ENCODE results near the gene TSC2. TPM values are rescaled to one million over a fixed set of nuclear protein-coding genes. Genes with fewer than 3 reads are reported as not detected.
A peak's percentile ranks its signal among the peaks of the same experiment; 100 is the strongest.
"Not testable (repeated sequence)": the region's sequence is repeated elsewhere in the genome, so short reads cannot be mapped to it uniquely, and the experiment has no call there.

The TSC2 gene
- total and polyA plus RNA-seq, 9 of the 15 experiments (the other 6 are each of a cell fraction or from before 2014, with no cell fraction given), result 1.3 to 68.1 (median 16.6) TPM

GRCh38 chr16:2127630-2128280 is 80.0 kb downstream of the TSC2 start:
- intact Hi-C loops (cut with micrococcal nuclease); H3K9ac ChIP-seq (ENCODE audit: insufficient read depth in 1 of 2, low read depth in 2 of 2, low read length in 2 of 2); in situ Hi-C loops (cut with MboI); CTCF ChIA-PET (ENCODE audit: low intra/inter-chr PET ratio); BruUV-seq (replicated peaks); H3K4me3 ChIP-seq; H2AFZ ChIP-seq (ENCODE audit: low read depth, low read length); H3K9me1 ChIP-seq (ENCODE audit: control insufficient read depth, insufficient read depth, low read length); H3K27ac ChIP-seq (ENCODE audit: extremely low read depth, low read depth, low read length); H3K9me3 ChIP-seq (replicated peaks; ENCODE audit: control insufficient read depth, insufficient read depth, low read depth, low read length); POLR2A ChIA-PET; H3K27me3 ChIP-seq (ENCODE audit: control insufficient read depth in 2 of 2, insufficient read depth in 2 of 2, low read length in 2 of 2); H4K20me1 ChIP-seq (replicated peaks; ENCODE audit: control insufficient read depth, insufficient read depth, low read length); H3K36me3 ChIP-seq (ENCODE audit: control insufficient read depth, insufficient read depth, low read length): not testable (repeated sequence)
- Histone ChIP-seq H3K79me2 (ENCODE audit: control insufficient read depth, insufficient read depth, low read length) (peaks cover 15% of the 10 kb centered on the region), H3K4me1 (replicated peaks in 1 of 2; ENCODE audit: control insufficient read depth in 2 of 2, insufficient read depth in 2 of 2, low read length in 2 of 2) (peaks cover 0 to 49% of the 10 kb centered on the region in 2 experiments; a peak in 4 of 5 replicates), H3K4me2 (ENCODE audit: insufficient read depth, low read length) (0 out of 2 replicates have a peak overlapping the region, but pooled peaks have one; percentile 21)
- FAIRE-seq (peak; percentile 59), DNase-seq (ENCODE audit: extremely low read depth in 1 of 4, low spot score in 3 of 4) (peak in 1 of 4 experiments; percentile 32), ATAC-seq (peak; percentile 25)
- 10% methylated on average over 3 of the region's 3 CpGs for WGBS (ENCODE audit: insufficient coverage, low coverage, missing lambda C conversion rate)
- TF ChIP-seq BCOR (IDR thresholded peaks at IDR 0.05), result peak; percentile 70
- 0 out of 4 replicates have a peak, but pooled peaks of 1 of the 2 experiments have one; percentile 13 for TF ChIP-seq MAZ (CRISPR knock-in tag; conservative IDR thresholded peaks at IDR 0.05 in 1 of 2, IDR thresholded peaks at IDR 0.05 in 1 of 2)
- TF ChIP-seq KDM1A (IDR thresholded peaks at IDR 0.05), result peak in 1 of 2 experiments; percentile 65; a peak in 1 of 4 replicates
- peak; percentile 70 for TF ChIP-seq ESRRA (IDR thresholded peaks at IDR 0.05; ENCODE audit: borderline replicate concordance, low read depth)
- TF ChIP-seq SP1 (CRISPR knock-in tag; IDR thresholded peaks at IDR 0.05), result 0 out of 2 replicates have a peak, but pooled peaks have one; percentile 13

DNA sequence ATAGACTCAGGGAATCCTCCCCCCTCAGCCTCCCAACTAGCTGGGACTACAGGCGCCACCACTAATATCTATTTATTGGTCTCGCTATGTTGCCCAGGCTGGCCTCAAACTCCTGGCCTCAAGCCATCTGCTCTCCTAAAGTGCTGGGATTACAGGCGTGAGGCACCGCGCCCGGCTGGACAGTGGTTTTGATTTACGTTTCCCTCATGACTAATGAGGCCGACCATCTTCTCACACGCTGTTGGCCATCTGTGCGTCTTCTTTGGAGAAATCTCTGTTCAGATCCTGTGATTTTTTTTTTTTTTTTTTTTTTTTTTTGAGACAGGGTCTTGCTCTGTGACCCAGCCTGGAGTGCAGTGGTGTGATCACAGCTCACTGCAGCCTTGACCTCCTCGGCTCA is 81.5 kb downstream of the TSC2 start:
- H3K9ac ChIP-seq (ENCODE audit: insufficient read depth in 1 of 2, low read depth in 2 of 2, low read length in 2 of 2); intact Hi-C loops (cut with micrococcal nuclease); H3K27me3 ChIP-seq (ENCODE audit: control insufficient read depth in 2 of 2, insufficient read depth in 2 of 2, low read length in 2 of 2); H2AFZ ChIP-seq (ENCODE audit: low read depth, low read length); H3K4me2 ChIP-seq (ENCODE audit: insufficient read depth, low read length); H4K20me1 ChIP-seq (replicated peaks; ENCODE audit: control insufficient read depth, insufficient read depth, low read length); CTCF ChIA-PET (ENCODE audit: low intra/inter-chr PET ratio); H3K27ac ChIP-seq (ENCODE audit: extremely low read depth, low read depth, low read length); in situ Hi-C loops (cut with MboI); DNase-seq (ENCODE audit: extremely low read depth in 1 of 4, low spot score in 3 of 4); H3K4me3 ChIP-seq; POLR2A ChIA-PET; H3K9me1 ChIP-seq (ENCODE audit: control insufficient read depth, insufficient read depth, low read length); H3K9me3 ChIP-seq (replicated peaks; ENCODE audit: control insufficient read depth, insufficient read depth, low read depth, low read length); BruUV-seq (replicated peaks); H3K36me3 ChIP-seq (ENCODE audit: control insufficient read depth, insufficient read depth, low read length): not testable (repeated sequence)
- ATAC-seq, result peak; percentile 9
- WGBS (ENCODE audit: insufficient coverage, low coverage, missing lambda C conversion rate), result 12% methylated on average over 4 of the region's 11 CpGs
- H3K4me1 ChIP-seq (replicated peaks in 1 of 2; ENCODE audit: control insufficient read depth in 2 of 2, insufficient read depth in 2 of 2, low read length in 2 of 2), result peaks cover 0 to 48% of the 10 kb centered on the region in 2 experiments; a peak in 4 of 5 replicates
- H3K79me2 ChIP-seq (ENCODE audit: control insufficient read depth, insufficient read depth, low read length), result peaks cover 15% of the 10 kb centered on the region
- FAIRE-seq, result peak; percentile 62

GRCh38 chr16:2129890-2130447 is 82.2 kb downstream of the TSC2 start:
- H3K36me3 ChIP-seq (ENCODE audit: control insufficient read depth, insufficient read depth, low read length); H3K9me1 ChIP-seq (ENCODE audit: control insufficient read depth, insufficient read depth, low read length); H3K4me3 ChIP-seq; POLR2A ChIA-PET; in situ Hi-C loops (cut with MboI); H3K27ac ChIP-seq (ENCODE audit: extremely low read depth, low read depth, low read length); H4K20me1 ChIP-seq (replicated peaks; ENCODE audit: control insufficient read depth, insufficient read depth, low read length); ATAC-seq; H3K9me3 ChIP-seq (replicated peaks; ENCODE audit: control insufficient read depth, insufficient read depth, low read depth, low read length); CTCF ChIA-PET (ENCODE audit: low intra/inter-chr PET ratio); intact Hi-C loops (cut with micrococcal nuclease); H3K9ac ChIP-seq (ENCODE audit: insufficient read depth in 1 of 2, low read depth in 2 of 2, low read length in 2 of 2); BruUV-seq (replicated peaks); DNase-seq (ENCODE audit: extremely low read depth in 1 of 4, low spot score in 3 of 4); H3K4me2 ChIP-seq (ENCODE audit: insufficient read depth, low read length); H2AFZ ChIP-seq (ENCODE audit: low read depth, low read length); H3K27me3 ChIP-seq (ENCODE audit: control insufficient read depth in 2 of 2, insufficient read depth in 2 of 2, low read length in 2 of 2); FAIRE-seq: not testable (repeated sequence)
- peaks cover 15% of the 10 kb centered on the region for H3K79me2 ChIP-seq (ENCODE audit: control insufficient read depth, insufficient read depth, low read length)
- peaks cover 0 to 41% of the 10 kb centered on the region in 2 experiments; a peak in 4 of 5 replicates for H3K4me1 ChIP-seq (replicated peaks in 1 of 2; ENCODE audit: control insufficient read depth in 2 of 2, insufficient read depth in 2 of 2, low read length in 2 of 2)
- 77% methylated on average over 18 of the region's 22 CpGs for WGBS (ENCODE audit: insufficient coverage, low coverage, missing lambda C conversion rate)

Measured in K562 (cell line).